ENCODE data around the gene GRB2.
"Not testable (repeated sequence)": the region's sequence is repeated elsewhere in the genome, so short reads cannot be mapped to it uniquely, and the experiment has no call there.

Gene GRB2

GRCh38 chr17:75348386-75349012, 57.0 kb downstream of the GRB2 start:
- DNase-seq: no peak

GRCh38 chr17:75346906-75347305, 58.6 kb downstream of the GRB2 start:
- no peak for DNase-seq

GRCh38 chr17:75346368-75346767, 59.1 kb downstream of the GRB2 start:
- DNase-seq: not testable (repeated sequence)

- peak; percentile 54 for DNase-seq
These were observed 59.8 kb downstream of the GRB2 start for GRCh38 chr17:75345514-75346167.

- peak; percentile 71 for DNase-seq
These were observed 60.8 kb downstream of the GRB2 start for GRCh38 chr17:75344666-75345065.

- DNase-seq: no peak
These were observed 62.5 kb downstream of the GRB2 start for GRCh38 chr17:75342996-75343395.

- DNase-seq: no peak
These were observed 63.5 kb downstream of the GRB2 start for GRCh38 chr17:75341784-75342486.

GRCh38 chr17:75340631-75341030, 64.8 kb downstream of the GRB2 start:
- DNase-seq: no peak

GRCh38 chr17:75339971-75340370, 65.5 kb downstream of the GRB2 start:
- no peak for DNase-seq

GRCh38 chr17:75338335-75338734, 67.1 kb downstream of the GRB2 start:
- DNase-seq: no peak

- DNase-seq: no peak
These were observed 70.2 kb downstream of the GRB2 start for GRCh38 chr17:75335315-75335714.

- no peak for DNase-seq
These were observed 70.8 kb downstream of the GRB2 start for GRCh38 chr17:75334723-75335122.

- DNase-seq: no peak
These were observed 73.8 kb downstream of the GRB2 start for GRCh38 chr17:75331671-75332070.

- DNase-seq: no peak
These were observed 77.7 kb downstream of the GRB2 start for GRCh38 chr17:75327757-75328156.

- no peak for DNase-seq
These were observed 79.1 kb downstream of the GRB2 start for GRCh38 chr17:75326226-75326848.

- no peak for DNase-seq
These were observed 79.7 kb downstream of the GRB2 start for GRCh38 chr17:75325827-75326225.

- DNase-seq: no peak
These were observed 80.1 kb downstream of the GRB2 start for GRCh38 chr17:75325348-75325747.

GRCh38 chr17:75321506-75321905, 84.0 kb downstream of the GRB2 start:
- DNase-seq: no peak

GRCh38 chr17:75319904-75320691, 85.4 kb downstream of the GRB2 start:
- DNase-seq: no peak

- DNase-seq: no peak
These were observed 86.8 kb downstream of the GRB2 start for GRCh38 chr17:75318615-75319222.

- DNase-seq: no peak
These were observed 87.3 kb downstream of the GRB2 start for GRCh38 chr17:75318211-75318610.

- no peak for DNase-seq
These were observed 87.8 kb downstream of the GRB2 start for GRCh38 chr17:75317671-75318070.

- no peak for DNase-seq
These were observed 89.2 kb downstream of the GRB2 start for GRCh38 chr17:75316253-75316652.
